Measurements from ENCODE around the gene CD9.

DNA sequence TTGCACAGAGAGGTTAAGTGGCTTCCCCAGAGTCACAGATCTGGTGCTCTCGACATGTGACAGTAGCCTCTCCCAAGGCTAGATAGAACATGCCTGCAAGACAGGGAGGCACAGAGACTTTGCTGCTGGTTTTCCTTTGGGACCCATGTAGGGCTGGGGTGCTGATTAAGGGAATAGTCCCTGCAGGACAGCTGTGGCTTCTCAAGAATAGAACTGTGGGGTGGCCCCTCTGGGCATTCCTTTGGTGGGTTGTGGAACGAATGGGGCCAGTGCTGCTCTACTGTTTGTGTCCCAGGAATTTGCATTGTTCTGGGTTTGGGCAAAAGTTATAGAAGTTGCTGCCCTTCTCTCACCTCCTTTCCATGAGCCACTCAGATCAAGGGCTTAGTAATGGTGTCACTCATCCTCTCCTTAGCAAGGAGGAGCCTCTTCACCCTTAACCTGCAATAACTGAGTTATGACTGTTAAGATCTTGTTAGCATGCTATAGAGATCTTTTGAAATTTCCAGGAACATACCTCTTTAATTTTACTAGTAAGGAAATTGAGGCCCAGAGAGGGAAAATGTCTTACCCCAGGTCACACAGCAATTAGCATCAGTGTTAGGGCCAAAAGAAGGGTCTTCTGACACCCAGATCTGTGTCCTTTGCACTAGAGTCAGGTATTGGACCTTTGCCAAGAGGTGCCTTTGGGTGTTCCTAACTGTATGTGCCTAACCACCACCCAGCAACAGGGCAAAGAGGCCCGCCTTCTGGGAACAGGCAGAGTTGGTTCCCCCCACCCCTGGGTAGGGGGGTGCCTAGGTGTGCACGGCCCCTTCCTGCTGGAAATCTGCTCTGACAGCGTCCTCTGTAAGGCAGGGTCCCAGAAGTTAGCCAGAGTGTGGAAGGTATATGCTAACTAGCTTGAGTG lies 31.4 kb downstream of the CD9 start:
- TF ChIP-seq TARDBP (IDR thresholded peaks at IDR 0.05) (no peak), SP1 (IDR thresholded peaks at IDR 0.05) (no peak), SUZ12 (IDR thresholded peaks at IDR 0.05) (no peak), NFRKB (IDR thresholded peaks at IDR 0.05) (no peak), FOXA1 (IDR thresholded peaks at IDR 0.05) (no peak)

All from HEK293T (cell line).